Right atrium auricular region (tissue), 2 donors: Measurements from ENCODE around the gene TPCN1. TPM values are rescaled to one million over a fixed set of nuclear protein-coding genes. Genes with fewer than 3 reads are reported as not detected.

Source experiments
- DNase-seq: peaks from one replicate; pipeline ENCODE4 v3.0.0-alpha.2; 2019; ENCODE audit warnings: low spot score
- H3K27ac ChIP-seq, 2 donors: fragments of 200-600 bp; sonication (generic); 1 replicate in 1 of 2; 2 replicates in 1 of 2; pipeline ENCODE4 v1.5.1; 2016 to 2019
- H3K27me3 ChIP-seq, 2 donors: fragments of 200-600 bp; sonication (generic); one replicate each; pipeline versions ENCODE4 v1.5.1 to v1.6.0; 2017 to 2019
- H3K36me3 ChIP-seq: fragments of 200-600 bp; sonication (generic); one replicate; pipeline ENCODE4 v1.5.1; 2016
- H3K4me1 ChIP-seq, 2 donors: fragments of 200-600 bp; sonication (generic); one replicate each; pipeline versions ENCODE4 v1.5.1 to v1.6.0; 2017 to 2019
- H3K4me3 ChIP-seq, 2 donors: fragments of 200-600 bp; sonication (generic); 1 replicate in 1 of 2; 2 replicates in 1 of 2; pipeline ENCODE4 v1.5.1; 2017 to 2019; ENCODE audit warnings: mild to moderate bottlenecking in 1 of 2, moderate library complexity in 1 of 2
- H3K9me3 ChIP-seq, 2 donors: fragments of 200-600 bp; sonication (generic); one replicate each; pipeline ENCODE4 v1.5.1; 2019
- total RNA-seq, 2 donors: library from RNA; depleted of rRNA; stranded (reverse); fragments of >200 nt; gene quantifications; one replicate each; pipeline ENCODE4 v1.1.0, GENCODE V29; 2016
- TF ChIP-seq, protein P1 (sequence below), 2 donors: fragments of 200-600 bp; sonication (generic); IDR thresholded peaks; one replicate each; pipeline ENCODE4 v1.5.1; 2019; ENCODE audit warnings: antibody characterized with exemption in 2 of 2

Gene TPCN1
- total RNA-seq, 2 donors from 2014 or later: 57.3 to 58.7 TPM

GRCh38 chr12:113260636-113261300, 39.5 kb downstream of the TPCN1 start:
- Histone ChIP-seq H3K4me1 (peaks cover 0 to 36% of the 10 kb centered on the region in 2 donors), H3K4me3 (no peak overlapping the region), H3K9me3 (no peaks in the 10 kb centered on the region), H3K36me3 (peaks cover 15% of the 10 kb centered on the region), H3K27ac (peak overlapping the region; percentile 81 to 85), H3K27me3 (no peaks in the 10 kb centered on the region)
- DNase-seq: no peak
- TF ChIP-seq, protein P1, sequence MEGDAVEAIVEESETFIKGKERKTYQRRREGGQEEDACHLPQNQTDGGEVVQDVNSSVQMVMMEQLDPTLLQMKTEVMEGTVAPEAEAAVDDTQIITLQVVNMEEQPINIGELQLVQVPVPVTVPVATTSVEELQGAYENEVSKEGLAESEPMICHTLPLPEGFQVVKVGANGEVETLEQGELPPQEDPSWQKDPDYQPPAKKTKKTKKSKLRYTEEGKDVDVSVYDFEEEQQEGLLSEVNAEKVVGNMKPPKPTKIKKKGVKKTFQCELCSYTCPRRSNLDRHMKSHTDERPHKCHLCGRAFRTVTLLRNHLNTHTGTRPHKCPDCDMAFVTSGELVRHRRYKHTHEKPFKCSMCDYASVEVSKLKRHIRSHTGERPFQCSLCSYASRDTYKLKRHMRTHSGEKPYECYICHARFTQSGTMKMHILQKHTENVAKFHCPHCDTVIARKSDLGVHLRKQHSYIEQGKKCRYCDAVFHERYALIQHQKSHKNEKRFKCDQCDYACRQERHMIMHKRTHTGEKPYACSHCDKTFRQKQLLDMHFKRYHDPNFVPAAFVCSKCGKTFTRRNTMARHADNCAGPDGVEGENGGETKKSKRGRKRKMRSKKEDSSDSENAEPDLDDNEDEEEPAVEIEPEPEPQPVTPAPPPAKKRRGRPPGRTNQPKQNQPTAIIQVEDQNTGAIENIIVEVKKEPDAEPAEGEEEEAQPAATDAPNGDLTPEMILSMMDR (IDR thresholded peaks at IDR 0.05): no peak

- H3K4me1 ChIP-seq: peaks cover 0 to 36% of the 10 kb centered on the region in 2 donors
- H3K27ac ChIP-seq: peak overlapping the region; percentile 4 to 85
- H3K36me3 ChIP-seq: peaks cover 27% of the 10 kb centered on the region
- no peaks in the 10 kb centered on the region for H3K27me3 ChIP-seq
- no peak overlapping the region for H3K4me3 ChIP-seq
- TF ChIP-seq, protein P1 (IDR thresholded peaks at IDR 0.05): no peak
- no peak for DNase-seq
- H3K9me3 ChIP-seq: no peaks in the 10 kb centered on the region
These were observed 40.7 kb downstream of the TPCN1 start for GRCh38 chr12:113261847-113262470.

- Histone ChIP-seq H3K4me3 (no peak overlapping the region), H3K27me3 (no peaks in the 10 kb centered on the region), H3K27ac (peak overlapping the region in 1 of 2 donors; percentile 4), H3K4me1 (peaks cover 0 to 36% of the 10 kb centered on the region in 2 donors), H3K36me3 (peaks cover 35% of the 10 kb centered on the region), H3K9me3 (no peaks in the 10 kb centered on the region)
- no peak for DNase-seq
- TF ChIP-seq, protein P1 (IDR thresholded peaks at IDR 0.05): no peak
These were observed 41.4 kb downstream of the TPCN1 start for GRCh38 chr12:113262710-113263109.

- Histone ChIP-seq H3K4me1 (peaks cover 0 to 31% of the 10 kb centered on the region in 2 donors), H3K4me3 (no peak overlapping the region), H3K27ac (no peak overlapping the region), H3K9me3 (no peaks in the 10 kb centered on the region), H3K27me3 (no peaks in the 10 kb centered on the region), H3K36me3 (peaks cover 43% of the 10 kb centered on the region)
- TF ChIP-seq, protein P1 (IDR thresholded peaks at IDR 0.05): no peak
- no peak for DNase-seq
These were observed 42.2 kb downstream of the TPCN1 start for GRCh38 chr12:113263431-113263963.

DNA sequence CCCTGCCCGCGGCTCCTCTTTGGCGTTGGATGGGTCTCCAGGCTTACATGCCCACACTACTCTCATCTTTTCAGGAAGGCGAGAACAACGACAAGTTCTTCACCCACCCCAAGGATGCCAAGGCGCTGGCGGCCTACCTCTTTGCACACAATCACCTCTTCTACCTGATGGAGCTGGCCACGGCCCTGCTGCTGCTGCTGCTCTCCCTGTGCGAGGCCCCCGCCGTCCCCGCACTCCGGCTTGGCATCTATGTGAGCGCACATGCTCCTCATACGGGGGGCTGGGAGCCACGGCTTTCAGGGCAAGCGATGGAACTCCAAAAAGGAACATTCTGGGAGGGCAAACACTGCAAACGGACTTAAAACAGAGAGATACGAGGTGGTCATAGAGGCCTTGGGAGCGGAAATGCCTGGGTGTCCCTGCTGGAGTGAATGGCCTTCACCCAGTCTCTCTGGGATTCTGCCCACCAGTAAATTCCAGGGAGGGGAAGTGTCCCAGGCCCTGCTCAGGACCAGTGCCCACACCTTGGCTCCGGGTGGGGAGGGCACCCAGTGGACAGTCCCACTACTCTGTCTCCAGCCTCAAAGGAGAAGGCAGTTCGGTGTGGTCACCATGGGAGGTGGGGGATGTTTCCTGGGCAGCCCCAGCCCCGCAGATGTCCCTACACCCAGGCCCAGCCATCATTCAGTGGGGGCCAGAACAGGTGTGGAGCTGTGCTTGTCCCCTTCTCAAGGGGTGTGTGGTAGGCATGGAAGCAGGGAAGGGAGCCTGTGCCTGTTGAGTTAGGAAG, 45.0 kb downstream of the TPCN1 start:
- Histone ChIP-seq H3K4me1 (peaks cover 0 to 11% of the 10 kb centered on the region in 2 donors), H3K27me3 (no peaks in the 10 kb centered on the region), H3K9me3 (no peaks in the 10 kb centered on the region), H3K27ac (no peak overlapping the region), H3K36me3 (peaks cover 67% of the 10 kb centered on the region), H3K4me3 (no peak overlapping the region)
- no peak for DNase-seq
- TF ChIP-seq, protein P1 (IDR thresholded peaks at IDR 0.05): no peak
